HG02642 (cell line): ENCODE results near the gene MED20.
A peak's percentile ranks its signal among the peaks of the same experiment; 100 is the strongest.

Source experiments
- ATAC-seq: cut with Tn5 transposase; IDR thresholded peaks from one replicate; pipeline ENCODE4 v1.9.1; 2021; ENCODE audit warnings: mild to moderate bottlenecking; ENCODE audit not compliant: unreplicated experiment, poor library complexity

The MED20 gene

DNA sequence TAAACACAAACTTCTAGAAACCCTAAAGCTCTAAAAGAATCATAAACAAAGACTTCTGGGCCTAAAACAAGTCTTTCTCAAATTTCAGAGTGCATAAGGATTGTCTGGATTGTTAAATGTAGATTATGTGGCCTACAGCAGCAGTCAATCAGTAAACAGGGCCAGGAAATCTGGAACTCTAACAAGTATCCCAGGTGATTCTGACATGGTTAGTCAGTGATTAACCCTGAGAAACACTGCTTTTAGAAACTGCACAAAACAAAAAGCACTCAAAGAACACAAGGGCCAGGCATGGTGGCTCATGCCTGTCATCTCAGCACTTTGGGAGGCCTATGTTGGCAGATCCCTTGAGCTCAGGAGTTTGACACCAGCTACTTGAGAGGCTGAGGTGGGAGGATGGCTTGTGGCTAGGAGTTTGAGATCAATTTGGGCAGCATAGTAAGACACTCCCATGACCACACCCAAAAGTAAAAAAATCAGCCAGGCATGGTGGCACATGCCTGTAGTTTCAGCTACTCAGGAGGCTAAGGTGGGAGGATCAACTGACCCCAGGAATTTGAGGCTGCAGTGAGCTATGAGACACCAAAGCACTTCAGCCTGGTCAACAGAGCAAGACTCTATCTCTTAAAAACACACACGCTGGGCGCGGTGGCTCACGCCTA is 5.9 kb downstream of the MED20 start:
- ATAC-seq: no peak

DNA sequence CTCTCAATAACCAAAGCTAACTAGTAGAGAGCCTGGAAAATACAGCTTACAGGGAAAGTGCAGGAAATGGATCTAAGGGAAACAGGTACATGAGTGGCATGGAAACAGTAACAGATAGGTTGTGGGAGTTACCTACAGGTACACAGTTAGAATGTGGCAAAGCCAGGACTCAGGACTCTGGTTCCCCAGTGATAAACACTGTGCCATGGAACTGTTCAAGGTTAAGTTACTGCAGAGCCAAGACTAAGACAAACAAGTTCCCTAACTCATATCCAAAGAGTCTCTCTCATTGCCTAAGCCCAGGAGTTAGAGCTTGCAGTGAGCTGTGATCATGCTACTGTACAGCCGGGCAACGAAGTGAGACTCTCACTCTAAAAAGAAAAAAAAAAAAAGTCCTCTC is 6.6 kb downstream of the MED20 start:
- no peak for ATAC-seq

DNA sequence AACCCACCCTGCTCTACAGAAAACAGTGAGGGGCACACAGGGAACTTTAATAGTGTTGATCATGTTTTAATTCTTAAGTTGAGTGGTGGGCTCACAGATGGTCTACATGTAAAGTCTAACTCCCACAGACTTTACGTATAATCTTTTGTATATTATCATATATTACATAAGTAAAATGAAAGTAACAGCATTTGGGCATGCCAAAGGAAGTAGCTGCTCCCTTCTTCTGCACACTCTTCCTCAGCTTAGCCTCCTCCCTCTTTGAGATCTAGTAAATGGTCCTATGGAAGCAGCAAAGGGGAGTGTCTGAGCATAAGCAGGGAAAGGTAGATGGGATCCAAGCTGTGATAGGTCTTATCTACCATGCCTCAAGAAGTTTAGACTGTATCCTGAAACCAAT is 11.2 kb downstream of the MED20 start:
- ATAC-seq: no peak

DNA sequence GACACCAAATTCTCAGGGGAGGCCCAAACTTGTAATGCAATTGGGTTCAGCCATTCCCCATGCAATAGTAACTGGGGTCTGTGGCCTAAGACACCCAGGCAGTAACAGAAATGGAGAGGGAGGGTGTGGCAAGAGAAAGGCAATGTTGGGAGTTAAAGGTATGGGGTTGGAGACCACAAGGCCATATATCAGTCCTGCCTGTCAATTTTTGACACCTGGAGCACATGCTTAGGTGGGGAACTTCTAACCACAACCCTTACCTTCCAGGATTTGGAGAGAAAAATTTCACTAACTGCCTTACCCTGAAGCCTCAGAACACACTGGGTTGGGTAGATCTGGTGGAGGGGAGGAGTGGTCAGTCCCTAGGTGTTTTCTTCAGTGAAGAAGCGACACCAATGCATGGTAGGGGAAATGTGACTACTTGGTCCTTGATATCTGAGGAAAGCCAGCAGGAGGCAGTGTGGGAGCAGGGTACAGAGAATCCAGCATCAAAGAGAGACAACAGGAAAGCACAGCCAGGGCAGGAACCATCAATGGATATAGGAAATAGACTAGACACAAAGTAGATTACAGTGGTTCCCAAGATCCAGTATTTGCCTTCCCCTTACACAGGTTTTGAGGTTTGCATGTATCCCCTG is 18.9 kb downstream of the MED20 start:
- no peak for ATAC-seq

DNA sequence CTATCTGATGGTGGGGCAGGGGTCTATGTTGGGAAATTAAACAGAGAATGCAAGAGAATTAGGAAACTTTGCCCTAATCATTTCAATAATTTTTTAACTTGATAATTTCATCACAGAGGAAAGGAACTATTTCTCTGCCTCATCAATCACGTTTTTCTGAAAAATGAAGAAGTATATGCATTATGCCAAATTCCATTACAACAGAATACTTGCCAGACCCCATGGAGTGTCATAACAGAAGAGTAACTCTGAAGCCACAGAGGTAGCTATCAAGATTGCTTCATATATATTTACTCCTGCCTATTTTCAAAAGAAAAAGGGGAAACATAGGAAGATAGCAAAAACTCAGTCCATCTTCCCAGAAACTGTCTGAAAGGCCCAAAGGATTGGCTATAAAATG is 20.1 kb downstream of the MED20 start:
- no peak for ATAC-seq

DNA sequence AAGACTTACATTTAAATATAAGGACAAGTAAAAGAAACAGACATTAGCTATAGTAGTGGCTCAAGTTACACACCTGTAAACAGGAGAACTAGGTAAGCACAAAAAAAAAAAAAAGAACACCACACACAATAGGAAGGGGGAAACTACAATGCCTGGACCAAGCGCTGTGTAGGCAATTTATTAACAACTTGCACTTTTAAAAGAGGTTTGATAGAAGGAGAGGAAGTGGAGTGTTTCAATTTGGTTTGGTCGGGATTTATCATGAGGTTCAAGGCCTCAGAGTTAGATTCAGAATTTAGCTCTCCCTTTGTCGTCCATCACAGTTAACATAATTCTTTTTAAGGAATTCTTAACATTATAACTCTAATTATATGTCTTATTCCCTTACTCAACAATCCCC is 24.7 kb downstream of the MED20 start:
- ATAC-seq: no peak

DNA sequence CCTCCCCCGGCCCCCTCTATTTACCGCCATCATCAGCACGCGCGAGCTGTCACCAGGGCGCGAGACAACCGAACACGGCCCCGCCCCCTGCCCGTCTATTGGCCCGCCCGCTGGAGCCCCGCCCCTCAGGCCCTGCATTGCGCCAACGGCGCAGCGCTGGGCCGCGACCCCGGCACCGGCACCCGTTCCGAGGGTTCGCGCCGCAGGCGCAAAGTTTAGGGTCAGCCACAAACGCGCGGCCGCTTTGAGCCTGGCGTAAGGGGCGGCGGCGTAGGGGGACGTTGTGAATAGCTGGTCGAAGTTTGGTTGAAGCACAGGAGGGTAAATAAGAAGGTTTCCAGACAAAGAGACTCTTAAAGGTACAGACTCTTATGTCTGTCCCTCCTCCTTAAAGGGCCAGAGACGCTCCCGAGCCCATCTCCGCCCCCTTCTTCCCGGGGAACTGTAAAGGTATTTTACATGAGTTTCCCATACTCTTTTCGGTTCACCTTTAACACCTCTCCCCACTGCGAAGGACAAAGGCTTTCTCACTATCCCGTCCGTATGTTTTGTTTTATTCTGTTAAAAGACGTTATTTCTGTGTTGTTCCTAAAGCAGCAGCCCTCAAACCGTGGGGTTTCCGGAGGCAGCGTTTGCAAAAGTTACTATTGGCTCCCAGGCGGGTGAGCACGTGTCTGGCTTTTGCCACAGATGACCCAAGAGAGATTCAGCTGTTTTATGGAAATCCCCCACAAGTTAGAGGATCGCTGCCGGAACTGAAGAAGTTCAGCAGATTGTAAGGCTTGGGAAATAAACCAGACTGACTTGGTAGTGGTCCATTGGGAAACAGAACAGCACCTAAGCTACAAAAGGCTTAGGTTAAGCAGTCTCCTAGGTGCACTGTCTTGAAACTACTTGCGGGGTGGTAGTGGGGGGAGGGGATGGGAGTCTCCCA is 25.4 kb downstream of the MED20 start, which contains the start of gene USP49:
Gene USP49, minus strand, starts transcription at position 76 of the 934 bp plus-strand sequence. CDS start 88,392 bp downstream, outside the sequence.
- ATAC-seq: peak; percentile 89

DNA sequence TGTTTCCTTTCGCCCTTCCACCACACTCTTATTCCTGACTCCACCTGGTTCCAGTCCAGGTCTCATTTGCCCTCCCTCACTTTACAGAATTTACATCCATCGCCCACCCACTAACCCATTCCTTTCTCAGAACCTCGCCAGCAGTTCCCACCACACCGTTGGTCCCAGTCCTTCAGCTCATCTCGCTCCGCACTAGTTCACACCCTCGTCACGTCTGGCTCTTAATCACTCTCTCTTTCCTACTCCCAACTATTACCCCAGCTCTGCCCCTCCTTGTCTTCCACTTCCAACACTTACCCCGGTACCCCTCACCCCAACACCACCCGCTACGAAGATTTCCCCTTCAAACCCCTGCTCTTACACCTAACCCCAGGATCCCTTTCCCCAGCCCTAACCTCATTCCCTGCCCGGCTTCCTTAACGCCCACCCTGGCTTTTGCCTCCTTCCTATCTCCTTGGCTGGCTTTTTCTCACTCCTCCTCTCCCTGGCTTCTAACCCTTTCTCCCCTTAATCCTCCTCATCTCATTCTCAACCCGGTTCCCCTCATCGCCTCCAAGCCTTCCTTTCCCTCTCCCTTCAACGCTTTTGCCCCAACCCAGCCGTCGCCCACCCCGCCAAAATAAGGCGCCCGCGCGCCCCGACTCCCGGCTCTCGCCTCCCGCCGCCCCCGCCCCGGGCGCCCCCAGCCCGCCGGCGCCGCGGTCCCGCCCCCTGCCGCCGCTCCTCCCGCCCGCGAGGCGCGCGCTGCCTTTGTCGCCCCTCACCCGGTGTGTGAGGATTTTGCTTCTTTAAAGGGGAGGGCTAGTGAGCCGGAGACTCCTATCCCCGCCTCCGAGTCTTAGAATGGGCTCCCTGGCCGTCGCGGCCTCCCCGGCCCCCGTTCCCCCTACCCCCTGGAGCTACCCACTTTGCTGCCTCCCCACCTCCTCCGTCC is 26.3 kb downstream of the MED20 start:
- peak; percentile 25 for ATAC-seq

DNA sequence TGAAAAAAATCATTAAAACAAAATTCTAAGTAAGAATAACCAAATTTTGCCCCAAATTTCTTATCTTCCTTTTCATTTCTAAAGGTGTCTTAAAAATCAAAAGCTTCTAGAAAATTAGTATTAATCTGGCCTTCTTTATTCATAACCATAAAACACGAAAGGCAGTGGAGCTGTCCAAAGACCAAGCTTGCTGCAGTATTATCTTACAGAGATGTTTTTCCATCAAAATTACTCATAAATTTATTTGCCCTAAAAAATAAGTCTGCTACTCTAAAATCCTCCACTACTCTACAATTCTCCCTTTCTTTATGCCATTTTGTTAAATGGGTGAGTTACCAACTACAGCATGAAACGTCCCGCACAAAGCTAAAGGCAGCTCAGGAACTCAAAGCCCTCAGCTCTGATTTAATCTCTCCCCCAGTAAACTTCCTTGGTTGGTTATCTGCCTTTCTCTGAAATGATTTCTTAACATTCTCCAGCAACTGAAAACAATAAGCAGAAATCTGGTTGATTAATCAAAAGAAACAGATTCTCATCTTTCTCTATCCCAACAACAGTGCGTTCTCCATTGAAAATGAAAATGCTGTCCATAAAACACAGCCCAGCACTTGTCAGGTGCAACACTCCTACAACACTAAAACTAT is 27.9 kb downstream of the MED20 start:
- no peak for ATAC-seq

DNA sequence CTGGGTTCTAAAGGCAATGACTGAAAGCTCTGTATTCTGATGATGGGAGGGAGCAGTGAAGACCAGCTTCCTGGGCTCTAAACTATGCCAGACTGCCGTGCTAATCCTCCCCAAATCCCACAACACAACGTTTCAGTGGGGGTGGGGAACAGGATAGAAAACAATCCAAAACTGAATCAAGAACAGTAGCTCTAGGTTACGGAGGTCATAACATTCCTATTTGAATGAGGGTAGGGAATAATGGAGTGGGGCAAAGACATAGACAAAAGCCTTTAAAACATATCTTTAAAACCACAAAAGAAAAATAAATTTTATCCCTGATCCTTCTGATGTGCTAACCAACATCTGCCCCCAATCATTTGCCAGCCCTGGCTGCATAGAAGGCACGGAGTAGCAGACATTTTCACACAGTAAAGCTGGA is 33.6 kb downstream of the MED20 start:
- no peak for ATAC-seq

DNA sequence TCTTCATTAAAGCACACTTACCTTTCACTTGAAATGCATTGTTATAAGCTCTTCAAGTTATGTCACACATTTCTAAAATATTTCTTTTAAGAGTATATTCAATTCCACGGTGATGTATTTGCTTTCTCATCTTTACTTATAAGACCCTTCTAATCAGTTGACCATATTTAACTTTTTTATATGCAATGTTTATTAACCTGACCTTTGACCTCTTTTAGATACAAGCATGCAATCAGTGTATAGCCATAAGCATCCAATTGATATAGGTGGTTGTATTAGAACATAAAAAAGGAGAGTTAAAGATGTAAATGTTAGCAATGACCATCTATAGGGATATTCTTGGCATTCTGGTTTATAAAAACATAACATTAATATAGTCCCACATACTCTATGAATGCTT is 35.0 kb downstream of the MED20 start:
- ATAC-seq: no peak

DNA sequence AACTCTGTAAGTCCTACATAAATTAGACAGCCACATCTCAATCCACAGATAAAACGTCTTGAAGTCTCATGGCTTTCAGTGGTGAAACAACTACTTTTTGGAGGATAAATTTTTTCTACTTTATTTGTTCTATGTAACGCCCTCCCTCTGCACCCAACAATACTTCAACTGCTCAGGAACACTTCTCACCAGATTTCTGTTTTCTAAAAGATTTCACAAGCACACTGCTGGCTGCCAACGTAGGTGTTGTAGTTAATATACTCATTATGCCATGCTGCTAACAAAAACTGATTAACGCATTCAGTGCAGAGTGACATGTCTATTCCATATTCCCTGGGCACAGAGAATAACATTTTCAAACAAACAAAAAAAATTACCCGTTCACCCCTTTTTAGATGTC is 36.0 kb downstream of the MED20 start:
- ATAC-seq: no peak

DNA sequence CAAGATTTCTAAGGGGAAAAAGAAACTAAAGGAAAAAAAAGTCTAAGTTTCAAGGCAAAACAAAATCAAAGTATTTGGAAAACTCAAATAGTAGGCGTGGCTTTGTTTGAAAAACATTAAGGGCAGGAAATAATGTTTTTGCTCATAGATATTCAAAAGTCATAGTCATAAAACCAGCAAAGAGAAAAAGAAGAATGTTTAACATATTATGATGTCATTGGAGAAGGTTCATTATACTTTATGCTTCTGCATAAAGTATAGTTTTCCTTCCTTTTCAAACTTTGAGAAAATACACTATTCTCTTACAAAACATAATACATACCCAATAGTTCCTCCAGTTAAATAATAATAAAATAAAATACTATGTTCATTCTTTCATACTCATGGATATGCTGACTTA is 39.4 kb downstream of the MED20 start:
- no peak for ATAC-seq

DNA sequence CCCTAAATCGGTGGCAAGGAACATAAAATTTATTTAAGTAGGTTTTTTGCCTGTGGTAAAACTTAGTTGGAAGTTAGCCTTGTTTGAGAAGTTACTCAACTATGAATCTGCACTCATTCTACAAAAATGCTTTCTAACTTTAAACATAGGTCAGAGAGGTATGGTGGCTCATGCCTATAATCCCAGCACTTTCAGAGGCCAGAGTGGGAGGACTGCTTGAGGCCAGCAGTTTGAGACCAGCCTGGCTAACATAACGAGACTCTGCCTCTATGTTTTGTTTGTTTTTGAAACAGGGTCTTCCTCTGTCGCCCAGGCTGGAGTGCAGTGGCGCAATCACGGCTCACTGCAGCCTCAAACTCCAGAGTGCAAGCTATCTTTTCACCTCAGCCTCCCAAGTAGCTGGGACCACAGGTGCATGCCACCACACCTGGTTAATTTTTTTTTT is 42.0 kb downstream of the MED20 start:
- no peak for ATAC-seq

DNA sequence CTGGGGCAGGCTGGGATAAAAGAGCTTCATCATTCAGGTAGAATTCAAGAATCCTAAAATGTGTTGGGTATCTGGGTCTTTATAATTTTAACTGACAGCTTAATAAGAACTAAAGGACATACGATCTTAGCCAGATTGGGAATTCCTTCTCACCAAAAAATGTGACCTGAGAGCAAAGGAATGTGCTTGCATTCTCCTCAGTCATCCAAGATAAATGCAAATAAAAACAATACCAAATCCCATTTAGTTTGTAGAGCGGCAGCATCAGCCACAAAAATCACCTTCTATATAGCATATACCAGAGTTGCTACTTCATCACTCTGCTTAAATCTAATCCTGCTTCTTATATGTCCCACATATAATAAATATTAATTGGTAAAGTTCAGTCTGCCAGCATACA is 42.7 kb downstream of the MED20 start:
- ATAC-seq: no peak

DNA sequence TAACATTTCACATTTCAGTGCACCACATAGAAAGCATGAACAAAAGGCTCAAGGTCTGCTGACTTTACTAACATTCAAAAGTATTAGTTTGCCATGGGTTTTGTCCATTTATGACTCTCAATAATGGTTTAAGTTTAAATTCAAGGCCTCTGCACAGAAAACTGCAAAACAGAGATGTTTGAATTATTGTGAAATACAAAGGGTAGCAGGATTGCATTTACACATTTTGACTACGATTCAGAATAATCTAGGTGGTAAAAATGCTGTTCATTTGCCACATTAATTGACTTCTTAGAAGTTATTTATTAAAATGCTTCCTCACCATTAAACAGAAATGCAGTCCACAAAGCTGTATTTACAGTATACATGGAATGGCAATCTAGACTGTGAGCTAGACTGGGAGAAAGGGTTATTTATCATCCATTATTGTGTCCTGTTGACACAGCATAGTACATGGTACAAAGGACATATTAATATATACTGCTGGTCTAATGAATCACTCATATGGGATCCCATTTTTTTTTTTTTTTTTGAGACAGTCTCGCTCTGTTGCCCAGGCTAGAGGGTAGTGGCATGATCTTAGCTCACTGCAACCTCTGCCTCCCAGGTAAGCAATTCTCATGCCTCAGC is 43.8 kb downstream of the MED20 start:
- no peak for ATAC-seq

DNA sequence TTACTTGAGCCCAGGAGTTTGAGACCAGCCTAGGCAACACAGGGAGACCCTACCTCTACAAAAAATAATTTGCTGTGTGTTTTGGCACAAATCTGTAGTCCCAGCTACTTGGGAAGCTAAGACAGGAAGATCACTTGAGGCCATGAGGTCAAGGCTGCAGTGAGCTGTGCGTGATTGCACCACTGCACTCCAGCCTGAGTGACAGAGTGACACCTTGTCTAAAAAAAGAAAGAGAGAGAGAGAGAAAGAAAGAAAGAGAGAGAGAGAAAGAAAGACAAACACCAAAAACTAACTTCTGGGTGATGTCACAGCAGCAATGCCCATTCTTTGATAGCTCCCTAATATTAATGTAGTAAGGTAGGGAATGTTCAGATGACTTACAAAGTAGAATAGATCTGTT is 46.2 kb downstream of the MED20 start:
- no peak for ATAC-seq

DNA sequence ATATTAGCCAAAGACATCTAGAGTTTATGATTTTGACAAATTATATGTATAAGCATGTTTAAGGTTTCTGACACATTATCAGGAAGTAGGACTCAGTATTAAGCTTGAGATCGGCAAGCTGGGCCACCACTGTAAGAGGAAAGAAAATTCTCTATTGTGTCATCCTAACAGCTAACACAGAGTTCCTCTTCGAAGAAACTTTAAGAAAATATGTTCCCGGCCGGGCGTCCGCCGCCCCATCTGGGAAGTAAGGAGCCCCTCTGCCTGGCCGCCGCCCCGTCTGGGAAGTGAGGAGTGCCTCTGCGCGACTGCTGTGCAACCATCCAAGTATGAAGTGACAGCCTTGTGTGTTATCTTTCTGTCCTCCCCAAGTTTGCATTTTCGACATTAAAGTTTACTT is 48.8 kb downstream of the MED20 start:
- no peak for ATAC-seq

DNA sequence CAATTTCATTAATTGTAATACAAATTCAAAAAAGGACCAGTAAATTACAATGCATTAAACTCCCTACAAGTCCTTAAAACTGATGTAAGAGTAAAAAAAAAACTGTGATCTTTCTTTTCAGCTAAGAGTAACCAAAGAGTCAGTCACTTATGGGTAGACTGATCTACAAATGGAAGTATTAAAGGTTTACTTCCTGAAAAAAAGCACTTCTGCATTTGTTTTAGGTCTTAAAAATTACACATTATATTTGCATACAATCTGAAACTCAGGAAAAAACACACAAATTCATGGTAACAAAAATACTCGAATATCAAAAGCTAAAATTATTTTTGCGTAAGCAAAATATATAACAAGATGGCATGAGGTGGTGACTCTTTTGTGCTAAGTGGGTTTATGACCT is 49.2 kb downstream of the MED20 start:
- no peak for ATAC-seq
